Measurements from ENCODE around the gene CFAP92.

Gene CFAP92, protein sequence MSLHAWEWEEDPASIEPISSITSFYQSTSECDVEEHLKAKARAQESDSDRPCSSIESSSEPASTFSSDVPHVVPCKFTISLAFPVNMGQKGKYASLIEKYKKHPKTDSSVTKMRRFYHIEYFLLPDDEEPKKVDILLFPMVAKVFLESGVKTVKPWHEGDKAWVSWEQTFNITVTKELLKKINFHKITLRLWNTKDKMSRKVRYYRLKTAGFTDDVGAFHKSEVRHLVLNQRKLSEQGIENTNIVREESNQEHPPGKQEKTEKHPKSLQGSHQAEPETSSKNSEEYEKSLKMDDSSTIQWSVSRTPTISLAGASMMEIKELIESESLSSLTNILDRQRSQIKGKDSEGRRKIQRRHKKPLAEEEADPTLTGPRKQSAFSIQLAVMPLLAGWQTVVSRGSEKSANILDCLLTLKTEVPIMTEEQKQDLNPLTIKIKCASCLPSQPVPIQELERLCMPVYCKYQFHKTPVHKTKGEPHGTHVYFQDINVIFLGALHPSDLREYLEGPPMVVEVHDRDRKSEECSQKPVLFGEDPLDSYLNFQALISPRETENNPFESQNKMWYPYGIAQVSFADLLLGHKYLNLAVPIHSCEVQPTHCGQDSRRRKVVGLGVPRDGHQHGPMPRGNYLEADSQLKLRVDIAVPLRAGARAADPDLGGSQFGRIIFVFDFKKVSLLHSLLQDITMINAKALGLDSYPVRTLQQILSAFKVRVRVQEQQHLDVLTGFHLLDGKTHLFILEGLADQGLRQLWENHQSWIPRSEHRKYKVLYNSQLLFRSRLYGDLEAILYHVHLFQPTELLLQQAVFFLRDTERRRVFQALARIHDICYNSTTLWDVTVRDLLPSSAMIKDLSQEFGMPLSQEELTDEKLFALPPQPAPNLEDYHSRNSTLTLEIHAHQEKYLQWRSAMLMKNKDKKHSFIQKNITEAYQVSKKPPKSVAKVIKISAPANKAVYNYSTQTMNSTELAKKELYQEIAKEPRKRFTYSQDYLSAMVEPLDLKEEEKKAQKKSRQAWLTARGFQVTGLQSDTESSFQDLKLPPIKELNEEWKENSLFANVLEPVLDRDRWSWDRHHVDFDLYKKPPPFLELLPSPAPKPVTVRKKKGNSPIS

DNA sequence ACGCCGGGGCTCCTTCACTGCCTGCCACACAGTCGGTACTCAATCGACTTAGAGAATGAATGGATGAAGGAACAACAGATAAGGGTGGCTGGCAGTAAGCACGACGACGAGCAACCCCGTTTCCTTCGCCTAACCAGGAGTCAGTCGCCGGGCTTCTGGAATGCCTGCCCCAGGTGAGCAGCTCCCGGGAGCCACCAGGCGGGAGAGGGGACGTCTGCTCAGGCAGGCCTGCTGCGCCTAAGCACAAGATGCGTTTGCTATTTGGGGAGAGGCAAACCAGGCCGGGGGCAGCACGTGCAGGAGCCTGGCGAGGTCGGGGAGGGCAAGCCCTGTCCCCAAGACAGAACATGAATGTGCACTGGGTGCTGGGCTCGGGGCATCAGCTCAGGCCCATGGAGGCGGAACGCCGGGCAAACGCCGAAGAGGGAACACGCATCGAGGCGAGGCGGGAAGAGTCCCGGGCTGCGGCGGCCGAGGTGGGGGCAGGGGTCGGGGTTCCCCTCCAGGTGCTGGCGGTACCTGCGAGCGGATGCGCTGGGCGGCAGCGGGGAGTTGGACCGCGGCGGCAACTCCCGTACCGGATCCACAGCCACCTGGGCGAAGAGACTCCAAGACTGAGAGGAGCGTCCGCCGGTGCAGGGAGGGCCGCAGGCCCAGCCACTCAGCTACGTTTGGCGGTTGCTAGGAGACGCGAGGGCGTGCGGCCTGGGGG lies at the start of gene CFAP92:
Gene CFAP92 (minus strand): TSS at position 616 of the 712 bp plus-strand sequence. CDS start 772 bp downstream, outside the sequence.
- peak in 11 of 14 donors; percentile 15 to 89 (median 31) for DNase-seq

DNA sequence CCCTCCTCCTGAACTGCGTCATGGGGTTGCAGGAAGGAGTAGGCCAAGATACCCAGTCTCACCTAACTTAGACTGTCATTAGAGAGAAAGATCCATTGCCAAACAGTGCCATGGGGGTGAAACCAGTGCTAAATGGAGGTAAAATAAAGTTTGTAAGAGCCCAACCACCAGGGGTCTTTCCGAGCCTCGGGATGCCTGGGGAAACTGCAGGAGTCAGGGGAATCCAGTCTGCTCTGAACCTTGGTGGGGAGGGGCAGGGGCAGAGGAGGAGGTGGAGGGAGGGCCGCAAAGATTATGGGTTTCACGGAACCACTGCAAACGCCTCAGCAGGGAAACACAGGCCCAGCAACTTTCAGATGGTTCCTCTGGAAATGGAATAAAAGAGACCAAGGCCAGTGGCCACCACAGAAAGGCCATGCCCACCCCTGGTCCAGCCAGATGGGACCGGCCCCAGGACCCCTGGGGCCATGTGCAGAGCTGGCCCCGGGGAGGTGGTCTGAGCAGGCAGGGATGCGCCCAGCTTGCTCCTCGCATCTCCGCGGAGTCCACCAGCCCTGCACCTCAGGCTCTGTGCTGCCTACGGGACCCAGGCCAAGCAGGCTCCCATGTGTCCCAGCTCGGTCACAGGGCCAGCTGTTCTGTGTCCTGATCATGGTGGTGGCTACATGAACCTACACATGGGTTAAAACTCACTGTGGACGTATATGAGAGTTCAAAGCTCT lies 46.9 kb upstream of the CFAP92 start:
- no peak for DNase-seq

DNA sequence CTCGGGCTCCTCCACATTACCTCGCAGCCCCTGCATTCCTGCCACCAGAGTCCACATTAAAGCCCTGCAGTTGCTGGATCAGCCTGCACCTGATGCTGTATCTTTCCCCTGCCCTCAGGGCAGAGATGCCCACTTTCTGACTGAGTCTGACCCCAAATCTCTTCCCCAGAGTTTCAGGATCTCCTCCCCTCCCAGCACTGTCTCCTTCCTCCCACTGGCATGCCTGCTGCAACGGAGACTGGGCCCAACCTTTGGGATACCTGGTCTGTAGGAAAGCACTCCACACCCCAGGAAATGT lies 46.1 kb upstream of the CFAP92 start:
- no peak for DNase-seq

DNA sequence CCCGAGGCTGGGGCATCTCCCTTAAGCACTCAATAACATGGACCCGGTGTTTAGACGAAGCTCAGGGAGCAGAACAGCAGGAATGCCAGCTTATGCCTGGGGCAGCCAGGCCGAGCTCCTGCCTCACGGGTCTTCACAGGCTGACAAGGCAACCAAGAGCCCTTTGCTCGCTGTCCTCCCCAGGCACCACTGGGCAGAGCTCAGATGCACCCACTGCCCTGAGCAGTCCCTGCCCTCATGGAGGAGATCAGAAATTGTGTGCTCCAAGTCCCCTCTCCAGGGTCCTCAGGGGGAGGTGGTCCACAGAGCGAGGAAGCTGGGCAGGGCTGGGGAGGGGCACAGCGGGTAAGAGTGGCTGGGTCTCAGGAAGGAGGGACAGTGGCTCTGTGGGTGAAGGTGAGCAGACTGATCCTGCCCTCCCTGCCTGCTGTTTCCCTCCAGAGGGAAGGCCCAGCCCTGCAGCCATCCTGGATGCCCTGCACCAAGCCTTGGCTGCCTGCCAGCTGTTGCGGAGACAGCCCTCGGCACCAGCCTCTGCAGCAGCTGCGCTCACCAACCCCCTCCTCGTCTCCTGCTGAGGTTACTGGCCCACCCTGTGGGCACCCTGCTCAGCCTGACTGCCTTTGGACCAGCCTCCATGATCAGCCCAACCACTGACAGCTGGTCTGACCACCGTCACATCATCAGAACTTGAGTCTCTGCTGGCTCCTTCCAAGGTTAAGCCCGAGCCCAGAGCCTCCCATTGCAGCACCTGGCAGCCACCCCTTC lies 45.6 kb upstream of the CFAP92 start:
- no peak for DNase-seq

DNA sequence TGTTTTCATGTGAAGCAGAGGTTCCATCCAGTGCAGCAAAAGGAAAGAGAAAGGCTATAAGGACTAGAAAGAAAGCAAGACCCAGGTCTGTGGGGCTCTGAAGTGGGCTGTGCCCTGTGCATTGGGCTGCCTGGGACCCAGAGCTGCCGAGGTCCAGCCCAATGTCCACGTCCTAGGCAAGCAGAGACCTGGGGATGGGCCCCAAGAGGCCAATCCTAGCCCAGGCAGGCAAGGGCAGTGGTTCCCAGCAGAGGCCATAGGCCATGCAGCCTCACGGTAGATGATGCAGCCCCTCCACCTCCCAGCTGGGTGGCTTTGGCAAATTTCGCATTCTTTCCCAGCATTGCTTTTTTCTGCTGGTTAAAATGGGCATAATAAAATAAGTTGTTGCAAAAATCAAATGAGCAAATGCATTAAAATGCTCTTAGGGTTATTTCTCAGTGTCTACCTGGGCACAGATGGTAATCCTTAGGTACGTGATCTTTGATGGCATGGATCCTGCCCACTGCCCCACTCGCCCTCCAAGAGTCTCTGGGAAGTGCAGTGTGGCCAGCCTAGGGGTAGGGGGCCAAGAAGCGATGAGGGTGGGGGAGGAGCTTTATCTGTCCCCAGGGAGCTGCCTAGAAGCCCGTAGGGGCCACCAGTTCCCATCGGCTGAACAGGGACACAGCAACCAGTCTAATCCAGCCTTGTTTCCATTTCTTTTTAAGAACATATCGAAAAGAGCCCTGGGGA lies 44.4 kb upstream of the CFAP92 start:
- DNase-seq, result no peak

DNA sequence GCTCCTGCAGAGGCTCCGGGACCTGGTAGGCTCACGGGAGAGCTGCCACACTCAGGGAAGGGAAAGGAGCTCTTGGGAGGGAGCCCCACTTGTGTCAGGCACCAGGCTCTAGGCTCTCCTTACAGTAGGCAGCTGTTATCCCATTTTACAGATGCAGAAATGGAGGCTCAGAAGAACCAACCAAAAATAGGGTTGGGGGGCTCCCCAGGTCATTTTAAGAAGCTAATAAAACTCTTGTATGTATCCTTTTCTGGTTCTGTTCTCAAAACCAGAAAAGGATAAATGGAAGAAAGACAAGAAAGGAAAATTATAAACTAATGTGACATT lies 43.2 kb upstream of the CFAP92 start:
- no peak for DNase-seq

DNA sequence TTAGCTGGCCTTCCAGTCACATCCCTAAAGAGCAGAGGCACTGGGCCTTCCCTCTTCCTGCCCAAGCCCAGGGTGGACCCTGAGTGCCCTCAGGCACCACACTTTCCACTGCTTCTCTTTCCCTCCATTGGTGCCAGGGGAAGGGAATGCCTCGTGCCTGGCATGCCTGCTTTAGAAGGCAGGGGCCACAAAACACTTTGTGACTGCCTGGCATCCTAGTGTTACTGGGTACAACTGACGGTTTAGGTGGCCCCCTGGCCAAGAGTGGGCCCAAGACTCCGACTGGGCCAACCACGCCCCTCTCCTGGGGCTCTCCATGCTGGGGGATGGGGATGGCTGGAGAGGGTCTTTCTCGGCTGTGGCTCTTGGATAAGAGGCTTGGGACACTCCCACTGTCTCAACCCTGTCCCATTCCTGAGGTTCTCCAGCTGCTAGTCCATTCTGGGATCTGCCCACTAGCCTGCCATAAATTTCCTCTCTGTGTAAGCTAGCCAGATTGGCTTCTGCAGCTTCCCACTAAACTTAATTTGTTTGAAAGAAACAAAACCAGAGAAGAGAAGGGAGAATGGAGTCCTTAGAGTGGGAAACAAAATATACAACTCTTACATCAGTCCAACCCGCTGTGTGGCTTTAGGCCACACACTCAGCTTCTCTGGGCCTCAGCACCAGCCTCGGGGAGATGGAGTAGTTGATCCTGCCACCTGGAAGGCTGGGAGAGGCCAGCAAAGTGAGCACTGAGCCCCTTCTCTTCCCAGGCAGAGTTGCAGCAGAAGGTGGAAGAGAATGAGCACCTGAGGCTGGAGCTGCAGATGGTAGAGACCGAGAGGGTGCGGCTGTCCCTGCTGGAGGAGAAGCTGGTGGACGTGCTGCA lies 42.6 kb upstream of the CFAP92 start:
- DNase-seq, result no peak

DNA sequence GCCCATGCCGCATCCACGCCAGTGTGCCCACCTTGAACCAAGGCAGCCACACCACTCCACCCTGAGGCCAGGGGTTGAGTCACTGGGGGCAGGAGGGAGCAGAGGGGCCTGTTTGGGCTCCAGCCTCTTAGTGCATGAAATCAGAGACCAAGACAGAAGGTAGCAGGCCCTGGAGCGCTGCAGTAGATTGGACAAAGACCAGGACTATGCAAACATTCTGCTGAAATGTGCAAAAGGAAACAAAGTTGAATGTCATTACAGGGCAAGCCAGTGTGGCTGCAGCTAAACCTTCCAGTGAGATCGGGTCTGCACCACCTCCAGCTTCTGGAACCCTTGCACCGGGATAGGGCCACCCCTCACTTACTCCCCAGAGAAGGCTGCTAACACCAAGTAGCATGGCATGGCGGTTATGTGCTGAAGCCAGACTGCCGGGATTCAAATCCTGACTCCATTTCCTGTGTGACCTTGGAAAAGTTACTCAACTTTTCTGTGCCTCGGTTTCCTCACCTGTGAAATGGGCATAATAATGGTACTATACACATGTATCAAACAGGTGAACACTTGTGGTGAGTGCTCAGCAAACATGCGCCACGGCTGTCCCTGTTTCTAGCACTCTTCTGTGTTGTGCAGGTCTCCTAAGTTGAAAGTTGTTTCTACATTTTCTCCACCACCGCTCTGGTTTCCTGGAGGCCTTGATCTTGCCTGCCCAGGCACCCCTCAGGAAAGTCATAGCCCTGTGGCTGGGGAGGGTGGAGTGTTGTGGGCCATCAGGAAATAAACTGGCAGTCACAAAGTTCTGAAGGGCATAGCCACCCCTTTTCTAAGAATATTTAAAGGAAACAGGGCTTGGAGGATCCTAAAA lies 41.7 kb upstream of the CFAP92 start:
- no peak for DNase-seq

DNA sequence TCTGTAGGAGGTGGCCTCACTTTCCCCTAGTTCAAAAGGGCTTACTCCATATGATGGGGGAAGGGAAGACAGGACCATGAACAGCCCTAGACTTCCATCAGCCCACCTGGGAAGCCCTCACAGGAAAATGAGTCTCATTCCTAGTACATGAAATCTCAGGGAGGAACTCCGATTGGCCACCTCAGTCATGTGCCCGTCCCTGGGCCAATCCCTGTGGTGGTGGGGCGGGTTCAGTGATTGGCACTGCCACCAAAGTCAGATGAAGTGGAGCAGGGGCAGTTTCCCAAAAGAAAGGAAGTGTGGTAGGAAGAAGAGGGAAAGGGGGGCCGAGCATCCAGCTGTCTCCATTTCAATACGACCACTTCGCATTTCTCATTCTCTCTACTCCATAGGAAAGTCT lies 40.8 kb upstream of the CFAP92 start:
- DNase-seq, result no peak

DNA sequence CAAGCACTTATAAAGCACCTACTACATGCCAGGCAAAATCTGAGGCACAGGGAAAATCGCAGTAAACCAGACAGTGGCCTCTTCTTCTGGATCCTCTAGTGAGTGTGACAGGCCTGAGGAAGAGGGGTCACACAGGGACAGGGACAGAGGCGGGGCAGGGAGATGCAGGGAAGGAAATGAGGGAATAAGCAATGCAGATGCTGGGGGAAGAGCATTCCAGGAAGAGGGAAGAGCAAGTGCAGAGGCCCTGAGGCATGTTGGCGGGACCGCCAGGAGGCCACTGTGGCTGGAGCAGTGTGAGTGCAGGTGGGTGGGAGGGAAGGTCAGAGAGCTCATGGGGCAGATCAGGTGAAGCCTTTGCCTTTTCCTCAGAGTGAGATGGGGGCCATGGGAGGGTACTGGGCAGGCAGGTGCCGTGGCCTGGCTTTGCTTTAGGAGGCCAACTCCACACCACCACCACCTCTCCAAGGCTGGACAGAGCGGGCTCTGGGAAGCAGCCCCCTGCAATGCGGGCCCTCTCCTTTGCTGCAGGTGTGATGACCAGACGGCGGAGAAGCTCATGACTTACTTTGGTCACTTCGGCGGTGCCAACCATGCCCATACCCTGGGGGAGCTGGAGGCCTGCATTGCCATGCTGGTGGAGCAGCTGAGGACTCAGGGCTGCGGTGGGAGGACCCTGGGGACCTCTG lies 39.9 kb upstream of the CFAP92 start:
- no peak for DNase-seq

DNA sequence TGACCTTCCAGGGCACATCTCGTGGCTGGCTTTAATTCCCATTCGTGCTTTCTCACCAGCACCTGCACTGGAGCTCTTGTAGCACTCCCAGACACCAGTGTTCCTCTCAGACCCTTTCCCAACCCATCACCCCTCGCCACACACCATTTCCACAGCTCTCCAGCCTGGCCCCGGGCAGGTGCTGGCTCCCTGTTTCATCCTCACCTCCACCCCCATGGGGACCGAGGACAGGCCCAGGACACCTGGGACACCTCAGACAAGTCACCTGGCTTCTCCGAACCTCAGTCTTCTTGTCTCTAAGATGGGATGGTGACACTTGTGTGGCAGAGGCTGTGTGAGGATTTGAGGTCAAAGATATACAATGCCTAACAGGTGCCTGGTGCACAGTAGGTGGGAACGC lies 39.3 kb upstream of the CFAP92 start:
- no peak for DNase-seq

DNA sequence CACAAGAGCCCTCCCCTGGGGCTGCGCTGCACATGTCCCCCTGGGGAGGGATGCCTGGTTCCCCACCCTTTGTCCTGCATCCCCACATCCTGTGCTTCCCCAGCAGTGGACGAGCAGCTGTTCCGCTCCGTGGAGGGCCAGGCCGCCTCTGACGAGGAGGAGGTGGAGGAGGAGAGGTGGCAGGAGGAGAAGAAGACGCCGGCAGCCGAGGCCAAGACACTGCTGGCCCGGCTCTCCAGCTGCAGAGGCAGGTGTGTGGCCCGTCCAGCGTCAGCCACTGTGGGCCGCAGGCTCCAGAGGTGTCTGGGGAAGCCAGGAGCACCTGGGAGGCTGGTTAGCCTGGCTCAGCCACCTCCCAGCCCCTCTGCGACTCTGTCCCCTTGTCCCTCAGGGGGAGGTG lies 38.8 kb upstream of the CFAP92 start:
- no peak for DNase-seq

DNA sequence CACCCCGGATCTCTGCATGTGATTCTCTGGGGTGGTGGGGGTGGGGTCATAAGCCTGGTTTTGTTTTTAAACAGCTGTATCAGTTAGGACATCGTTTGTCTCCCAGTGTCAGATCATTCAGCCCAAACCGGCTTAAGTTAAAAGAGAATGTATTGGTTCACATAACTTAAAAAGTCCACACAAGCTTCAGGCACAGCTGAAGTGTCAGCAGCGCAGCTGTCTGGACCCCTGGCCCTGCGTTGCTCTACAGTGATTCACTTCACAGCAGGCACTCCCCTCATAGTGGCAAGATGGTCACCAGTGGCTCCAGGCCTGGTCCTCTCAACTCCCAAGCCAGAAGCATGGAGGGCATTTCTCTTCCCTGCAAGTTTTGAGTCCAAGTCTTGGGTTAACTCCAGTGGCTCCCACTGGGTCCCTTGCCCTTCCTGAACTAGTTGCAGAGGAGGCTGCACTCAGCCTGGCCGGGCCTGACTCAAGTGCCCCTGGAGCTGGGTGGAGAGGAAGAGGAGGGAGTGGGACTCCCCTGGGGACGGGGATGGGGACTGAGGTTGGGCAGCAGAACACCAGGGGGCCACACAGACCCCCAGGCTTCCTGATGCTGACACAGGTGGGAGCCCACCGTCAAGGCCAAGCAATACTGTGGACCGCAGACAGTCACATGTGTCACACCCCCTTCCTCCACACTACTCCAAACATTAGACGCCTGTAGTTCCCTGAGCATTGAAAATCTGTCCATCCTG lies 37.8 kb upstream of the CFAP92 start:
- DNase-seq, result no peak

DNA sequence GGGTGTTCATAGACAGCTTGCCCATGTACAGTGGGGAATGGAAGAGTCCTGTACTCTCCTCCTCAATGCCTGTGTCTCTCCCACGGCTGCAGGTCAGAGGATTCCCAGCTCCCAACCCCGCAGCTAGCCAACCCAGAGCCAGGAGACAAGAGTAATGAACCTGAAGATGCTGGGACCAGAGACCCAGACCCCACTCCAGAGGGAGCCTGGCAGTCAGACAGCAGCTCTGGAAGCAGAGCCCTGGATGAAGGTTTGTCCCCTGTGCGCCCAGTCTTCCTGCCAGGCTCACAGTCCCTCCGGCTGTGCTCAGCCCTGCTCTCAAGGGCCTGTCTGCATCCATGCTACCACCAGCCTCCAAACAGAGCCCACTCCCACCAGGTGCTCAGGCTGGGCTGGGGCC lies 36.7 kb upstream of the CFAP92 start:
- DNase-seq, result no peak

DNA sequence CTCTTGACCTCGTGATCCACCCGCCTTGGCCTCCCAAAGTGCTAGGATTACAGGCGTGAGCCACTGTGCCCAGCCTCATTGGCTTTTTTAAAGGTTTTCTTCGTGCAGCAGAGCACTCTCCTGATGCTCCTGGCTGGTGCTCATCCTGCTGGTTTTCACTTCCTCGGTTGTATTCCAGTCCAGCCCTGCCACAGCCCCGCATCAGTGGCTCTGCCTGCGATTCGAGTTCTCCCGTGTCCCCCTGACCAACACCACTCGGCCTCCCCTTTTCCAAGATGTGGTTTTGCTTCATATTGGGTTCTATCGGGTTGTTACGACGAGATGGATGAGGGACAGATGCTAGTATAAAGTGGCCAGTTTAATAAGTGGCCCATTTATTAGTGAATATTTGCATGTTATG lies 35.0 kb upstream of the CFAP92 start:
- DNase-seq, result no peak

DNA sequence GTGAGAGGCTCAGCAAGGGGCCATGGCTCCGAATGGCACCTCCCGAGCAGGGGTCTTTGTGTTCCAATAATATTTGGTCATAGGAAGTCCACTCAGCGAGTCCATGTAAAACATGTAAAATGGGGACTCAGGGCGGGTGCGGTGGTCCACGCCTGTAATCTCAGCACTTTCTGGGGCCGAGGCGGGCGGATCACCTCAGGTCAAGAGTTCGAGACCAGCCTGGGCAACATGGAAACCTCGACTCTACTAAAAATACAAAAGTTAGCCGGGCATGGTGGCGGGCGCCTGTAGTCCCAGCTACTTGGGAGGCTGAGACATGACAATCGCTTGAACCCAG lies 33.6 kb upstream of the CFAP92 start:
- DNase-seq, result no peak
